H1 (cell line): ENCODE results near the gene SPOCK1. TPM values are rescaled to one million over a fixed set of nuclear protein-coding genes. Genes with fewer than 3 reads are reported as not detected.

Experiments
- CTCF ChIA-PET: fragments of 300-600 bp; sonication (Branson Sonifier 250); formaldehyde crosslinking; loops from one replicate; lab custom pipeline; 2021; ENCODE audit not compliant: partially characterized antibody; lab: Charles Lee
- POLR2A ChIA-PET: fragments of 300-600 bp; sonication (Branson Sonifier 250); formaldehyde crosslinking; loops from one replicate; lab custom pipeline; 2021; ENCODE audit warnings: inconsistent platforms; ENCODE audit not compliant: partially characterized antibody; lab: Charles Lee
- DNase-seq, 2 experiments: peaks; one replicate each; pipeline versions ENCODE4 v3.0.0 to v3.0.0-alpha.2; 2010 to 2022; ENCODE audit warnings: low spot score in 2 of 2, low read depth in 1 of 2, mixed read lengths in 1 of 2
- FAIRE-seq: peaks from 2 replicates; lab custom pipeline; 2011; peaks lifted over from hg19 to GRCh38; lab: Jason Lieb, UNC
- H2AFZ ChIP-seq: 2 replicates; pipeline ENCODE4 v1.8.1; 2012; ENCODE audit warnings: low read length, inconsistent platforms
- H2AK5ac ChIP-seq: 2 replicates; pipeline ENCODE4 v1.6.1; 2013; ENCODE audit warnings: low read depth, low read length
- H2BK120ac ChIP-seq: replicated peaks from 2 replicates; pipeline ENCODE3; 2013; ENCODE audit warnings: low read depth, low read length, inconsistent platforms
- H2BK12ac ChIP-seq: 2 replicates; pipeline ENCODE4 v1.6.1; 2013; ENCODE audit warnings: low read depth, low read length
- H2BK15ac ChIP-seq: 2 replicates; pipeline ENCODE4 v1.6.1; 2013; ENCODE audit warnings: low read length
- H2BK20ac ChIP-seq: 2 replicates; pipeline ENCODE4 v1.6.1; 2013; ENCODE audit warnings: low read length
- H2BK5ac ChIP-seq: 2 replicates; pipeline ENCODE4 v1.6.1; 2013; ENCODE audit warnings: low read depth, low read length
- H3K14ac ChIP-seq: 2 replicates; pipeline ENCODE4 v1.6.1; 2013; ENCODE audit warnings: inconsistent platforms; ENCODE audit not compliant: insufficient read length
- H3K18ac ChIP-seq: 2 replicates; pipeline ENCODE4 v1.6.1; 2013; ENCODE audit warnings: low read length; ENCODE audit errors: extremely low read depth
- H3K23ac ChIP-seq: 2 replicates; pipeline ENCODE4 v1.6.1; 2013; ENCODE audit warnings: inconsistent platforms; ENCODE audit not compliant: insufficient read length
- H3K23me2 ChIP-seq: 2 replicates; pipeline ENCODE4 v1.6.1; 2013; ENCODE audit warnings: low read depth, low read length
- H3K27ac ChIP-seq: 2 replicates; pipeline ENCODE4 v1.6.1; 2011; ENCODE audit warnings: low read depth, low read length, inconsistent platforms
- H3K27me3 ChIP-seq, 4 experiments: replicated peaks in 1 of 4; 1 replicate in 1 of 4; 2 replicates in 3 of 4; pipeline versions ENCODE4 v1.6.1 to v1.8.1; 2011 to 2013; ENCODE audit warnings: low read length in 3 of 4, mild to moderate bottlenecking in 3 of 4, inconsistent platforms in 2 of 4, mixed read lengths in 2 of 4, moderate library complexity in 1 of 4; ENCODE audit not compliant: control insufficient read depth in 3 of 4, insufficient read depth in 3 of 4; ENCODE audit errors: extremely low read depth in 1 of 4
- H3K36me3 ChIP-seq, 4 experiments: 2 replicates each; pipeline versions ENCODE4 v1.6.1 to v1.8.1; 2011 to 2013; ENCODE audit warnings: mild to moderate bottlenecking in 4 of 4, low read length in 3 of 4, moderate library complexity in 2 of 4, control low read depth in 1 of 4, inconsistent platforms in 1 of 4; ENCODE audit not compliant: insufficient read depth in 4 of 4, control insufficient read depth in 2 of 4
- H3K4ac ChIP-seq: replicated peaks from 2 replicates; pipeline ENCODE3; 2013; ENCODE audit warnings: low read length, low read depth, mixed read lengths, inconsistent platforms; ENCODE audit not compliant: insufficient read length
- H3K4me1 ChIP-seq, 4 experiments: replicated peaks in 1 of 4; 1 replicate in 1 of 4; 2 replicates in 3 of 4; pipeline versions ENCODE4 v1.6.1 to v1.8.1; 2011 to 2013; ENCODE audit warnings: low read length in 3 of 4, inconsistent platforms in 2 of 4, mixed read lengths in 1 of 4; ENCODE audit not compliant: insufficient read depth in 4 of 4, control insufficient read depth in 3 of 4
- H3K4me2 ChIP-seq, 2 experiments: 2 replicates each; pipeline versions ENCODE4 v1.6.1 to v1.8.1; 2011 to 2013; ENCODE audit warnings: low read depth in 2 of 2, low read length in 2 of 2, control low read depth in 1 of 2, inconsistent platforms in 1 of 2, mild to moderate bottlenecking in 1 of 2; ENCODE audit not compliant: insufficient read depth in 1 of 2
- H3K4me3 ChIP-seq, 4 experiments: fragments of 200-600, 300-600 bp in 1 of 4; sonication (generic), shearing (Covaris generic), sonication (Bioruptor Twin) in 1 of 4; 2 replicates each; pipeline versions ENCODE4 v1.5.1 to v1.8.1; 2011 to 2016; ENCODE audit warnings: low read length in 4 of 4, low read depth in 3 of 4, control low read depth in 2 of 4, inconsistent platforms in 2 of 4, mild to moderate bottlenecking in 2 of 4, mixed read lengths in 1 of 4, moderate library complexity in 1 of 4; ENCODE audit not compliant: insufficient read depth in 2 of 4; ENCODE audit errors: extremely low read depth in 1 of 4
- H3K56ac ChIP-seq: replicated peaks from 2 replicates; pipeline ENCODE3; 2013; ENCODE audit warnings: low read depth, mild to moderate bottlenecking, mixed read lengths, low read length, inconsistent platforms; ENCODE audit not compliant: insufficient read length
- H3K79me1 ChIP-seq: 2 replicates; pipeline ENCODE4 v1.6.1; 2013; ENCODE audit warnings: low read depth, low read length, control low read depth
- H3K79me2 ChIP-seq, 2 experiments: 2 replicates each; pipeline versions ENCODE4 v1.6.1 to v1.8.1; 2012 to 2013; ENCODE audit warnings: low read length in 2 of 2, mild to moderate bottlenecking in 2 of 2, inconsistent platforms in 1 of 2; ENCODE audit not compliant: insufficient read depth in 2 of 2, control insufficient read depth in 1 of 2
- H3K9ac ChIP-seq, 4 experiments: replicated peaks in 1 of 4; 1 replicate in 1 of 4; 2 replicates in 3 of 4; pipeline versions ENCODE4 v1.6.1 to v1.8.1; 2011 to 2013; ENCODE audit warnings: low read depth in 3 of 4, low read length in 3 of 4, control low read depth in 2 of 4, mild to moderate bottlenecking in 2 of 4, moderate library complexity in 2 of 4, inconsistent platforms in 1 of 4; ENCODE audit errors: extremely low read depth in 1 of 4
- H3K9me3 ChIP-seq, 2 experiments: 2 replicates each; pipeline versions ENCODE4 v1.6.1 to v1.8.1; 2012 to 2013; ENCODE audit warnings: mild to moderate bottlenecking in 2 of 2, moderate library complexity in 2 of 2, control low read depth in 1 of 2, inconsistent platforms in 1 of 2, low read depth in 1 of 2, low read length in 1 of 2, mixed read lengths in 1 of 2; ENCODE audit not compliant: insufficient read depth in 2 of 2
- H4K20me1 ChIP-seq, 2 experiments: replicated peaks in 1 of 2; 2 replicates each; pipeline versions ENCODE3 to v1.8.1; 2011 to 2013; ENCODE audit warnings: inconsistent platforms in 2 of 2, low read length in 2 of 2, mild to moderate bottlenecking in 1 of 2; ENCODE audit not compliant: insufficient read depth in 2 of 2, control insufficient read depth in 1 of 2
- H4K5ac ChIP-seq: 2 replicates; pipeline ENCODE4 v1.6.1; 2013; ENCODE audit warnings: low read length, low read depth, mixed read lengths, inconsistent platforms; ENCODE audit not compliant: insufficient read length
- H4K8ac ChIP-seq: 2 replicates; pipeline ENCODE4 v1.8.0; 2013; ENCODE audit warnings: mild to moderate bottlenecking, moderate library complexity, low read length, inconsistent platforms; ENCODE audit not compliant: insufficient read depth; ENCODE audit errors: extremely low read depth
- H4K91ac ChIP-seq: replicated peaks from 2 replicates; pipeline ENCODE3; 2013; ENCODE audit warnings: low read length, mixed read lengths, inconsistent platforms; ENCODE audit not compliant: insufficient read length
- WGBS, 2 experiments: shearing (Covaris generic) in 1 of 2; methylation state at CpG; one replicate each; pipeline versions ENCODE4 v1.1.6 to v1.1.7; 2013 to 2015; ENCODE audit warnings: low lambda C conversion rate in 2 of 2, mixed read lengths in 2 of 2, inconsistent platforms in 1 of 2, low coverage in 1 of 2, missing lambda C conversion rate in 1 of 2; ENCODE audit not compliant: insufficient replicate concordance in 2 of 2, insufficient coverage in 1 of 2, insufficient read length in 1 of 2; ENCODE audit errors: extremely low coverage in 1 of 2, missing lambda C conversion rate in 1 of 2; 5-methylcytosine and 5-hydroxymethylcytosine counted together
- polyA plus RNA-seq, 7 experiments: library from polyadenylated mRNA; depleted of rRNA in 3 of 7; stranded (reverse) in 5 of 7; unstranded in 2 of 7; fragments of >200 nt in 5 of 7; fragments of 200-250 nt in 2 of 7; gene quantifications; 1 replicate in 5 of 7; 2 replicates in 1 of 7; 4 replicates in 1 of 7; pipeline versions ENCODE4 v1.2.1 to v1.2.3, GENCODE V29; 2011 to 2013; ENCODE audit warnings: missing spikeins in 2 of 7, mixed read lengths in 2 of 7
- total RNA-seq: library from RNA; stranded (reverse); fragmentation: NEBNext Ultra II Directional; extraction: Animal tissue kit (Norgen Biotek cat#: 25700); gene quantifications from 2 replicates; pipeline ENCODE4 v1.2.1, GENCODE V29; 2021

The SPOCK1 gene
- total and polyA plus RNA-seq, 2 of the 8 experiments (the other 6 are each of a cell fraction or from before 2014, with no cell fraction given) = 6.9 to 18.1 TPM

DNA sequence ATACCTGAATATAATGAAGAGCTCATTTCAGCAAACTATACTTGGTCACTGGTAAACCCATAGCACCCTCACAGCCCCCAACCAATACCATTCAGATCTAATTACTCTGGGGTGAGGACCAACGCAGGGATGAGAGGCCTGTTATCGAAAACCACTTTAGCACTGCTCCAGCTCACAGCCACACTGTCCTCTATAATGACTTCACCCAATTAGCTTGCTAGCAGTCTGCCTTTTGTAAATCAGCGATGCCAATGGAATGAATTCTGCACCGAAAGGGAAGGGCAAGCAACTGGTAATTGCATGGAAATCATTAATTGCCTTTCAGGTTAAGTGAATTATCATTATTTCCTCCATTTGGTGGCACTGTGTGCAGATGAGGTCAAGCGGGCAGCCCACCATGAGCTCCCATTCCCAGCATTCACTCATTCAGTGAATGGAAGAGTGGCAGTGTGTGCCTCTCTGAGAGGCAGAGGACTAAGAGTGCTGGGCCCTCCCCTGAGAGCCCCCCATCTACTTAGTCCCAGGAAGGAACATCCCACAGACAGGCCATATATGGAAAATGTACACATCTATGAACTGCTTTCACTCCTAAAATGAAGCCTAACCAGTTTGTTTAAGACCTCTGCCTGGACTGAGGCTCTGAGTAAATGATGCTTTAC lies 262.1 kb downstream of the SPOCK1 start:
- Histone ChIP-seq H2BK120ac (no peak overlapping the region), H3K4me3 (no peak overlapping the region), H2AK5ac (no peak overlapping the region), H2BK20ac (no peak overlapping the region), H3K9ac (no peak overlapping the region), H3K14ac (no peak overlapping the region), H3K4me1 (no peaks in the 10 kb centered on the region), H3K23ac (no peak overlapping the region), H4K91ac (no peak overlapping the region), H3K36me3 (no peaks in the 10 kb centered on the region), H3K4ac (no peak overlapping the region), H3K4me2 (no peak overlapping the region), H3K79me1 (no peaks in the 10 kb centered on the region), H3K27me3 (no peaks in the 10 kb centered on the region; a peak in 1 of 7 replicates), H3K79me2 (no peaks in the 10 kb centered on the region), H4K5ac (no peak overlapping the region), H3K56ac (no peak overlapping the region), H2AFZ (no peak overlapping the region), H4K20me1 (no peaks in the 10 kb centered on the region), H3K27ac (no peak overlapping the region), H3K23me2 (no peaks in the 10 kb centered on the region), H3K18ac (no peak overlapping the region), H2BK15ac (no peak overlapping the region), H2BK5ac (no peak overlapping the region), H4K8ac (no peak overlapping the region), H3K9me3 (0 out of 4 replicates have a peak, but pooled peaks cover 0 to 5% of the 10 kb centered on the region in 2 experiments), H2BK12ac (no peak overlapping the region)
- WGBS, 2 experiments = 93% methylated on average over 5 of the region's 5 CpGs; no CpG with 5 or more reads in 1 of the 2 experiments
- ChIA-PET POLR2A (interaction anchor here (1.4 kb wide), 1 partner anchor 14 kb away, joined by 3 read pairs; no protein-coding TSS in a partner anchor), CTCF (interaction anchor here (0.6 to 1.8 kb wide), 6 partner anchors 10 to 984 kb away, joined by 3 to 5 read pairs (median 4); no protein-coding TSS in a partner anchor)
- DNase-seq (no peak), FAIRE-seq (no peak)
